ENCODE data around the gene SLC9A9. TPM values are rescaled to one million over a fixed set of nuclear protein-coding genes. Genes with fewer than 3 reads are reported as not detected.
"Not testable (repeated sequence)": the region's sequence is repeated elsewhere in the genome, so short reads cannot be mapped to it uniquely, and the experiment has no call there.

SLC9A9 gene
- total RNA-seq, 1 experiment from 2014 or later = 2.2 TPM

GRCh38 chr3:143712522-143712921, 135.7 kb downstream of the SLC9A9 start:
- Histone ChIP-seq H3K4me1 (ENCODE audit: low read length) (no peaks in the 10 kb centered on the region), H3K27me3 (ENCODE audit: low read length) (no peaks in the 10 kb centered on the region), H3K4me3 (ENCODE audit: low read length) (no peak overlapping the region), H3K9me3 (ENCODE audit: low read length) (no peaks in the 10 kb centered on the region), H2AFZ (ENCODE audit: low read length) (no peak overlapping the region), H4K20me1 (ENCODE audit: insufficient read depth, low read depth, low read length) (no peaks in the 10 kb centered on the region), H3K9me2 (replicated peaks; ENCODE audit: insufficient read depth, low read length) (no peaks in the 10 kb centered on the region), H3K9ac (ENCODE audit: low read length) (no peak overlapping the region), H3K36me3 (ENCODE audit: insufficient read depth, low read length) (no peaks in the 10 kb centered on the region), H3K27ac (ENCODE audit: low read length) (no peak overlapping the region), H3K4me2 (ENCODE audit: low read depth, low read length, poor library complexity, severe bottlenecking) (no peak overlapping the region), H3K79me2 (ENCODE audit: low read length) (no peaks in the 10 kb centered on the region)
- no peak for DNase-seq

DNA sequence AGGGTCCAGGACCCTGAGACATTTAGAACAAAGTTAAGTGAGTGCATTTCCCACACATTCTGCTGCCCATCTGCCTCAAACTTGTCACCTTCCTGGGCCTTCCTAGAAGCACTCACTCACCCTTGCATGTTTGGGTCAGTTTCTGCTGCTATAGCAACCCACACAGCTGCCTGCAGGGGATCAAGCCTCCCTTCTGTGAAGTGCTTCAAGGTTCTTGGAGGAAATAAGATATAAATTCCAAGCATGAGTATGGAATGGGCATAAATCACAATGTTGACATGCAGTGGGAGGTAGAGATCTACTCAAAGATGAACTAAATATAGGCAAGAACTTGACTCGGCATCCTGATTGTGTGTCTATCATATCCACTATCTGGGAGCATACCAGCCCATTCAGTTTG, 140.4 kb downstream of the SLC9A9 start:
- Histone ChIP-seq H3K27ac (ENCODE audit: low read length) (no peak overlapping the region), H3K27me3 (ENCODE audit: low read length) (no peaks in the 10 kb centered on the region), H4K20me1 (ENCODE audit: insufficient read depth, low read depth, low read length) (no peaks in the 10 kb centered on the region), H3K36me3 (ENCODE audit: insufficient read depth, low read length) (no peaks in the 10 kb centered on the region), H3K9me3 (ENCODE audit: low read length) (no peaks in the 10 kb centered on the region), H3K9ac (ENCODE audit: low read length) (no peak overlapping the region), H3K4me2 (ENCODE audit: low read depth, low read length, poor library complexity, severe bottlenecking) (no peak overlapping the region), H3K9me2 (replicated peaks; ENCODE audit: insufficient read depth, low read length) (no peaks in the 10 kb centered on the region), H2AFZ (ENCODE audit: low read length) (no peak overlapping the region), H3K4me3 (ENCODE audit: low read length) (no peak overlapping the region), H3K4me1 (ENCODE audit: low read length) (no peaks in the 10 kb centered on the region), H3K79me2 (ENCODE audit: low read length) (no peaks in the 10 kb centered on the region)
- DNase-seq = no peak

DNA sequence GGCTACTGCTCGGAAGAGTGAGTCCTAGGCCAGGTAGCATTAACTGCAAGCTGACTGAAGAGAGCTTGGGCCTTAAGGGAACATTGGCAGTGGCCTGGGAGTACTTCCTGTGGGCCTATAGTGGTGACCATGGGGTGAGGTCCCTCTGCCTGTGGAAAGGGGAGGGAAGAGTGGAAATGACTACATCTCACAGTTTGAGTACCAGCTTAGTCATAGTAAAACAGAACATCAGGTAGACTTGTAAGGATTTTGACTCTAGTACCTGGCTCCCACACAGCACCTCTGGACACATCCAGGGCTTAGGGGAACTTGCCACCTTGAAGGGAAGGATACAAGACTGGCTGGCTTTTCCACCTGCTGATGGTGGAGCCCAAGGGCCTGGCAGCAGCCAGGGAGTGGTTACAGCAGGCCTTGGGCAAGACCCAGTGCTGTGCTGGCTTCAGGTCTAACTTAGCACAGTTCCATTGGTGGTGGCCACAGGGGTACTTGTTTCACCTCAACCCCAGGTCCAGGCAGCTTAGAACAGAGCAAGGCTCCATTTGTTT, 147.8 kb downstream of the SLC9A9 start:
- Histone ChIP-seq H3K79me2 (ENCODE audit: low read length) (no peaks in the 10 kb centered on the region), H4K20me1 (ENCODE audit: insufficient read depth, low read depth, low read length) (no peaks in the 10 kb centered on the region), H3K27ac (ENCODE audit: low read length) (no peak overlapping the region), H3K9me3 (ENCODE audit: low read length) (no peaks in the 10 kb centered on the region), H3K9me2 (replicated peaks; ENCODE audit: insufficient read depth, low read length) (no peaks in the 10 kb centered on the region), H2AFZ (ENCODE audit: low read length) (no peak overlapping the region), H3K9ac (ENCODE audit: low read length) (no peak overlapping the region), H3K36me3 (ENCODE audit: insufficient read depth, low read length) (no peaks in the 10 kb centered on the region), H3K4me2 (ENCODE audit: low read depth, low read length, poor library complexity, severe bottlenecking) (no peak overlapping the region), H3K4me3 (ENCODE audit: low read length) (no peak overlapping the region), H3K27me3 (ENCODE audit: low read length) (no peaks in the 10 kb centered on the region), H3K4me1 (ENCODE audit: low read length) (no peaks in the 10 kb centered on the region)
- DNase-seq = no peak

DNA sequence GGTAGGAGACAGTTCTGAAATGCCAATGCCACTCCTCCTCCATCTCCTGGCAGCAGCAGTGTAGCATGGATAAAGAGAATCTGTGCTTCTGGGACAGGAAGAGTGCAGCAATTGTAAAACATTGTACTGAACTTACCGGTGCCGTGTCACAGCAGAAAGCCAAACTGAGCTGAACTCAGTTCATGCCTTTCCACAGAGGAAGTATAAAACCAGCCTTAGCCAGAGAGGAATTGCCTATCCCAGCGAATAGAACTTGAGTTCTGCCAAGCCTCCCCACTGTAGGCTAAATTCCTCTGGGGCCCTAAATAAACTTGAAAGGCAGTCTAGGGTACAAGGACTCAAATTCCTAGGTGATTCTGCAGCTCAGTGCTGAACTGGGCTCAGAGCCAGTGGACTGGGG, 148.8 kb downstream of the SLC9A9 start:
- Histone ChIP-seq H4K20me1 (ENCODE audit: insufficient read depth, low read depth, low read length) (no peaks in the 10 kb centered on the region), H3K79me2 (ENCODE audit: low read length) (no peaks in the 10 kb centered on the region), H3K4me3 (ENCODE audit: low read length) (no peak overlapping the region), H3K27ac (ENCODE audit: low read length) (no peak overlapping the region), H3K9me3 (ENCODE audit: low read length) (no peaks in the 10 kb centered on the region), H3K9me2 (replicated peaks; ENCODE audit: insufficient read depth, low read length) (no peaks in the 10 kb centered on the region), H3K36me3 (ENCODE audit: insufficient read depth, low read length) (no peaks in the 10 kb centered on the region), H3K4me1 (ENCODE audit: low read length) (no peaks in the 10 kb centered on the region), H2AFZ (ENCODE audit: low read length) (no peak overlapping the region), H3K9ac (ENCODE audit: low read length) (no peak overlapping the region), H3K4me2 (ENCODE audit: low read depth, low read length, poor library complexity, severe bottlenecking) (no peak overlapping the region), H3K27me3 (ENCODE audit: low read length) (no peaks in the 10 kb centered on the region)
- no peak for DNase-seq

GRCh38 chr3:143698682-143699303, 149.5 kb downstream of the SLC9A9 start:
- Histone ChIP-seq H4K20me1 (ENCODE audit: insufficient read depth, low read depth, low read length) (no peaks in the 10 kb centered on the region), H3K9me2 (replicated peaks; ENCODE audit: insufficient read depth, low read length) (no peaks in the 10 kb centered on the region), H3K9ac (ENCODE audit: low read length) (no peak overlapping the region), H3K27ac (ENCODE audit: low read length) (no peak overlapping the region), H3K9me3 (ENCODE audit: low read length) (no peaks in the 10 kb centered on the region), H3K4me3 (ENCODE audit: low read length) (no peak overlapping the region), H3K27me3 (ENCODE audit: low read length) (no peaks in the 10 kb centered on the region), H3K4me1 (ENCODE audit: low read length) (no peaks in the 10 kb centered on the region), H3K79me2 (ENCODE audit: low read length) (no peaks in the 10 kb centered on the region), H3K36me3 (ENCODE audit: insufficient read depth, low read length) (no peaks in the 10 kb centered on the region), H3K4me2 (ENCODE audit: low read depth, low read length, poor library complexity, severe bottlenecking) (no peak overlapping the region), H2AFZ (ENCODE audit: low read length) (no peak overlapping the region)
- DNase-seq = no peak

GRCh38 chr3:143697975-143698374, 150.3 kb downstream of the SLC9A9 start:
- H3K9me3 ChIP-seq (ENCODE audit: low read length) = no peaks in the 10 kb centered on the region
- no peaks in the 10 kb centered on the region for H4K20me1 ChIP-seq (ENCODE audit: insufficient read depth, low read depth, low read length)
- no peaks in the 10 kb centered on the region for H3K27me3 ChIP-seq (ENCODE audit: low read length)
- no peaks in the 10 kb centered on the region for H3K36me3 ChIP-seq (ENCODE audit: insufficient read depth, low read length)
- DNase-seq = no peak
- H3K4me1 ChIP-seq (ENCODE audit: low read length) = no peaks in the 10 kb centered on the region
- H3K27ac ChIP-seq (ENCODE audit: low read length) = no peak overlapping the region
- H3K79me2 ChIP-seq (ENCODE audit: low read length) = no peaks in the 10 kb centered on the region
- no peak overlapping the region; the same call in 1 of the 2 replicates for H2AFZ ChIP-seq (ENCODE audit: low read length)
- no peak overlapping the region for H3K4me3 ChIP-seq (ENCODE audit: low read length)
- no peak overlapping the region for H3K4me2 ChIP-seq (ENCODE audit: low read depth, low read length, poor library complexity, severe bottlenecking)
- no peak overlapping the region for H3K9ac ChIP-seq (ENCODE audit: low read length)
- H3K9me2 ChIP-seq (replicated peaks; ENCODE audit: insufficient read depth, low read length) = no peaks in the 10 kb centered on the region

DNA sequence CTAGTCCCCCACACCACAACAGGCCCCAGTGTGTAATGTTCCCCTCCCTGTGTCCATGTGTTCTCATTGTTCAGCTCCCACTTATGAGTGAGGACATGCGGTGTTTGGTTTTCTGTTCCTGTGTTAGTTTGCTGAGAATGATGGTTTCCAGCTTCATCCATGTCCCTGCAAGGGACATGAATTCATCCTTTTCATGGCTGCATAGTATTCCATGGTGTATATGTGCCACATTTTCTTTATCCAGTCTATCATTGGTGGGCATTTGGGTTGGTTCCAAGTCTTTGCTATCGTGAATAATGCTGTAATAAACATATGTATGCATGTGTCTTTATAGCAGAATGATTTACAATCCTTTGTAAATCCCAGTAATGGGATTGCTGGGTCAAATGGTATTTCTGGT, 152.9 kb downstream of the SLC9A9 start:
- not testable (repeated sequence) for H3K4me2 ChIP-seq (ENCODE audit: low read depth, low read length, poor library complexity, severe bottlenecking); H2AFZ ChIP-seq (ENCODE audit: low read length); H3K9me3 ChIP-seq (ENCODE audit: low read length); H3K79me2 ChIP-seq (ENCODE audit: low read length); H3K27me3 ChIP-seq (ENCODE audit: low read length); H3K9me2 ChIP-seq (replicated peaks; ENCODE audit: insufficient read depth, low read length); DNase-seq; H4K20me1 ChIP-seq (ENCODE audit: insufficient read depth, low read depth, low read length); H3K36me3 ChIP-seq (ENCODE audit: insufficient read depth, low read length); H3K27ac ChIP-seq (ENCODE audit: low read length); H3K4me1 ChIP-seq (ENCODE audit: low read length); H3K9ac ChIP-seq (ENCODE audit: low read length); H3K4me3 ChIP-seq (ENCODE audit: low read length)

- Histone ChIP-seq H3K27ac (ENCODE audit: low read length) (no peak overlapping the region), H3K4me2 (ENCODE audit: low read depth, low read length, poor library complexity, severe bottlenecking) (no peak overlapping the region), H2AFZ (ENCODE audit: low read length) (no peak overlapping the region), H4K20me1 (ENCODE audit: insufficient read depth, low read depth, low read length) (no peaks in the 10 kb centered on the region), H3K4me1 (ENCODE audit: low read length) (no peaks in the 10 kb centered on the region), H3K9me3 (ENCODE audit: low read length) (no peaks in the 10 kb centered on the region), H3K27me3 (ENCODE audit: low read length) (no peaks in the 10 kb centered on the region), H3K79me2 (ENCODE audit: low read length) (no peaks in the 10 kb centered on the region), H3K36me3 (ENCODE audit: insufficient read depth, low read length) (no peaks in the 10 kb centered on the region), H3K4me3 (ENCODE audit: low read length) (no peak overlapping the region), H3K9me2 (replicated peaks; ENCODE audit: insufficient read depth, low read length) (no peaks in the 10 kb centered on the region), H3K9ac (ENCODE audit: low read length) (no peak overlapping the region)
- no peak for DNase-seq
Measured at GRCh38 chr3:143693506-143693905, 154.8 kb downstream of the SLC9A9 start.
